ENCODE data around the gene SGMS2. TPM values are rescaled to one million over a fixed set of nuclear protein-coding genes. Genes with fewer than 3 reads are reported as not detected.

SGMS2 gene
- 67.7 TPM for total RNA-seq
- 5.3 TPM for polyA plus RNA-seq (ENCODE audit: insufficient read depth, low read depth, low replicate concordance)
- long read RNA-seq, donor 1, result 0 reads
- long read RNA-seq, donor 2, full-length matches to known transcripts, result 1 of 1 reads
- long read RNA-seq, donor 2, partial matches to known transcripts, result 0 of 1 reads
- long read RNA-seq, donor 2, other reads (novel, unspliced or antisense), result 0 of 1 reads
- long read RNA-seq, donor 3, result 0 reads
- long read RNA-seq, donor 4, result 0 reads
- long read RNA-seq, donor 5, result 0 reads
- long read RNA-seq, donor 6, full-length matches to known transcripts, result 3 of 3 reads
- long read RNA-seq, donor 6, partial matches to known transcripts, result 0 of 3 reads
- long read RNA-seq, donor 6, other reads (novel, unspliced or antisense), result 0 of 3 reads
- long read RNA-seq, donor 7, full-length matches to known transcripts, result 1 of 16 reads
- long read RNA-seq, donor 7, partial matches to known transcripts, result 1 of 16 reads
- long read RNA-seq, donor 7, other reads (novel, unspliced or antisense), result 14 of 16 reads
- long read RNA-seq, donor 8, partial matches to known transcripts, result 0 of 2 reads
- long read RNA-seq, donor 8, other reads (novel, unspliced or antisense), result 0 of 2 reads
- long read RNA-seq, donor 9, result 0 reads
- long read RNA-seq, donor 10, partial matches to known transcripts, result 0 of 1 reads
- long read RNA-seq, donor 10, other reads (novel, unspliced or antisense), result 0 of 1 reads

DNA sequence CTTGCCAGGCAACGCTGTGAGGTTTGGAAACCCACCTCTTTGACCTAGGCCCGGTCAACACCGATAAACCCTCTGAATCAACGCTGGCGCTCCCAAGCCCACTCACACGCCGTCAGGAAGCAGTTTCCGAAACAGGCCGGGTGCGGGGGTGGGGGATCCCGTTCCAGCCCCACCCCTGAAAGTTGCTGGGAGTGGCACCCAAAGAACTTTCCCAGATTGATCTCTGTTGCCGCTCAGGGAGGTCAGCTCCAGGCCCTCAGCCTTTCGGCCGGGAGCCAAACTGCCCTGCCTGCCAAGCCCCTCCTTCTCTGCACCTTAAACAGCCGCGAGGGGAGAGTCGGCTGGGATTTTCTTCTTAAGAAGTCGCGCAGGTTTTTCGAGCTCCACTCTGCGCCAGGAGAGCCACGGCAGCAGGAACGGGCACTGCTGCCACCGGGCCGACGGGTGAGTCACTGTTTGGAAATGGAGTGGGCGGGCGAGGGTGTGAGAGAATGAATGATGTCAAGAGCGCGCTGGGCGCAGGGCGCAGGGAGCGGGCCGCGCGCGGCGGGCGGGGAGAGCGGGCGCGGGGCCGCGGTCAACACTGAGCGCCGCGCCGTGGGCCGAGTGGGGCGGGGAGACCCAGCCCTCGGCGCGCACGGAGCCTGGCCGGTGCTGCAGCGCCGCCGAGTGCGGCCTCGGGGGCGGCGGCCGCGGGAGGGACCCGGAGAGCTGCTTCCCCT is at the start of gene SGMS2:
TSS of gene SGMS2 (plus strand) at position 583 of the 722 bp plus-strand sequence. CDS start 70,622 bp downstream, outside the sequence.
- peak; percentile 78 to 96 (median 85) for DNase-seq
- Histone ChIP-seq H3K9me3 (ENCODE audit: control insufficient read depth in 2 of 3, insufficient read depth in 1 of 3, low read length in 3 of 3) (no peaks in the 10 kb centered on the region), H3K27ac (ENCODE audit: low read depth in 2 of 2, low read length in 2 of 2) (peak within 1 kb of the TSS; percentile 88 to 92), H3K4me1 (ENCODE audit: control insufficient read depth in 2 of 3, insufficient read depth in 2 of 3, low read depth in 1 of 3, low read length in 3 of 3) (peaks cover 0 to 5% (median 4%) of the 10 kb centered on the region in 3 donors), H3K4me3 (ENCODE audit: low read length in 3 of 3) (peak within 1 kb of the TSS; percentile 61 to 89 (median 69)), H3K27me3 (ENCODE audit: control insufficient read depth, insufficient read depth, low read length) (no peaks in the 10 kb centered on the region), H3K9ac (ENCODE audit: low read length in 3 of 3) (peak within 1 kb of the TSS; percentile 63 to 74 (median 72)), H3K36me3 (ENCODE audit: control insufficient read depth in 2 of 3, insufficient read depth in 3 of 3, low read length in 3 of 3) (no peaks in the 10 kb centered on the region)
- no peak for FAIRE-seq
- TF ChIP-seq, protein P1, sequence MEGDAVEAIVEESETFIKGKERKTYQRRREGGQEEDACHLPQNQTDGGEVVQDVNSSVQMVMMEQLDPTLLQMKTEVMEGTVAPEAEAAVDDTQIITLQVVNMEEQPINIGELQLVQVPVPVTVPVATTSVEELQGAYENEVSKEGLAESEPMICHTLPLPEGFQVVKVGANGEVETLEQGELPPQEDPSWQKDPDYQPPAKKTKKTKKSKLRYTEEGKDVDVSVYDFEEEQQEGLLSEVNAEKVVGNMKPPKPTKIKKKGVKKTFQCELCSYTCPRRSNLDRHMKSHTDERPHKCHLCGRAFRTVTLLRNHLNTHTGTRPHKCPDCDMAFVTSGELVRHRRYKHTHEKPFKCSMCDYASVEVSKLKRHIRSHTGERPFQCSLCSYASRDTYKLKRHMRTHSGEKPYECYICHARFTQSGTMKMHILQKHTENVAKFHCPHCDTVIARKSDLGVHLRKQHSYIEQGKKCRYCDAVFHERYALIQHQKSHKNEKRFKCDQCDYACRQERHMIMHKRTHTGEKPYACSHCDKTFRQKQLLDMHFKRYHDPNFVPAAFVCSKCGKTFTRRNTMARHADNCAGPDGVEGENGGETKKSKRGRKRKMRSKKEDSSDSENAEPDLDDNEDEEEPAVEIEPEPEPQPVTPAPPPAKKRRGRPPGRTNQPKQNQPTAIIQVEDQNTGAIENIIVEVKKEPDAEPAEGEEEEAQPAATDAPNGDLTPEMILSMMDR (IDR thresholded peaks at IDR 0.05; ENCODE audit: borderline replicate concordance, extremely low read depth, insufficient read depth), result no peak
- intact Hi-C loops (cut with DNase I), result no loop called here

DNA sequence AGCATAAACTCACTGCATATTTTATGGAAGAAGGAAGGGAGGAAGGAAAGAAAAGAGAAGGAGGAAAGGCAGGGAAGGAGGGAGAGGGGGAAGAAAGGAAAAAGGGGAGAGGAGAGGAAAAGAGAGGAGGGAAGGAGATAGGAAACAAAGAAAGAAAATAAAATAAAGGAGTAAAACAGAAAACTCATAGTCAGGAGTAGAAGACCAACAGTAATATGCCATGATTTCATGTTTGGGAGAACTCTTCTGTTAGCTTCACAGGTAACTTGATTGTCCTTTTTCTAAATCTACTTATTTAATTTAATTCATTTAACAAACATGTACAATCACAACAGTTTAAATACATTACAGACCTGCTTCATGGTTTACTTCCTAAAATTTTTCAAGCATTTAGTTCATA is 46.8 kb upstream of the SGMS2 start:
- no peak overlapping the region for H3K4me3 ChIP-seq (ENCODE audit: low read length in 3 of 3)
- FAIRE-seq, result no peak
- H3K27me3 ChIP-seq (ENCODE audit: control insufficient read depth, insufficient read depth, low read length), result no peaks in the 10 kb centered on the region
- no peak overlapping the region for H3K9ac ChIP-seq (ENCODE audit: low read length in 3 of 3)
- peaks cover 0 to 5% (median 0%) of the 10 kb centered on the region in 3 donors for H3K9me3 ChIP-seq (ENCODE audit: control insufficient read depth in 2 of 3, insufficient read depth in 1 of 3, low read length in 3 of 3)
- H3K4me1 ChIP-seq (ENCODE audit: control insufficient read depth in 2 of 3, insufficient read depth in 2 of 3, low read depth in 1 of 3, low read length in 3 of 3), result no peaks in the 10 kb centered on the region
- TF ChIP-seq, protein P1 (IDR thresholded peaks at IDR 0.05; ENCODE audit: borderline replicate concordance, extremely low read depth, insufficient read depth), result no peak
- intact Hi-C loops (cut with DNase I), result no loop called here
- DNase-seq, result no peak
- no peaks in the 10 kb centered on the region for H3K36me3 ChIP-seq (ENCODE audit: control insufficient read depth in 2 of 3, insufficient read depth in 3 of 3, low read length in 3 of 3)
- no peak overlapping the region for H3K27ac ChIP-seq (ENCODE audit: low read depth in 2 of 2, low read length in 2 of 2)

DNA sequence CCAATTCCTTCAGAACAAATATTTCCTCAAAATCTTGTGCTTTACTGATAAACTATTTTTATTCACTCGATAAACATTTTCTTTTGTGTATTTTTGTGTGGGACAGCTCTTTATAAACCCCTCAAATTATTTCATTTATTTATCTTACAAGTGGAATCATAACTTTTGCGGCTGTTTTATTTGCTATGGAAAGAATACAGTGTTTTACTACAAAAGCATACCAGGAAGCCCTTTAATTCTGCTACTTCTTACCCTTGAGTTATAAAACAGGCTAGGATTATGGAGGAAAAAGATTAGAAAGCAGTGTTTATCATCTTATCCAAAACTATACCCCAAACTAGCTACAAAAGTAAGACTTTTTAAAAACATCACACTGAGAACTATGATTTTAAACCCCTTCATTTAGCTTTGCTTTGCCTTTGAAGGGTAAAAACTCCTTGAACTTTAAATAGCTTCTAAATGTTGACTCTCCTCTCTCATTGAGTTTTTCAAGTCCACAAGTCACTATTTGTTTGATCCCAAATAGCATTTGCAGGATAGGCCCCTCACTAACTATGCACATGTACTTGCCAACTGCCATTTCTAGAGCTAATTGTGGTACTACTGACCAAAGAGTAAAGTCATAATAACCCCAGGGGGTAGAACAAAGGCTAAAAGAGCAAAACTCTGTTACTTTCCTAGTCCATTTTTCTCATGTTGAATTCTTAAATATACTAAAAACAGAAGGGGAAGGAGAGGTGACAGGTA is 45.8 kb upstream of the SGMS2 start:
- Histone ChIP-seq H3K4me3 (ENCODE audit: low read length in 3 of 3) (no peak overlapping the region), H3K27ac (ENCODE audit: low read depth in 2 of 2, low read length in 2 of 2) (no peak overlapping the region), H3K4me1 (ENCODE audit: control insufficient read depth in 2 of 3, insufficient read depth in 2 of 3, low read depth in 1 of 3, low read length in 3 of 3) (no peaks in the 10 kb centered on the region), H3K9ac (ENCODE audit: low read length in 3 of 3) (no peak overlapping the region), H3K27me3 (ENCODE audit: control insufficient read depth, insufficient read depth, low read length) (no peaks in the 10 kb centered on the region), H3K36me3 (ENCODE audit: control insufficient read depth in 2 of 3, insufficient read depth in 3 of 3, low read length in 3 of 3) (no peaks in the 10 kb centered on the region), H3K9me3 (ENCODE audit: control insufficient read depth in 2 of 3, insufficient read depth in 1 of 3, low read length in 3 of 3) (peaks cover 0 to 5% (median 0%) of the 10 kb centered on the region in 3 donors)
- FAIRE-seq, result no peak
- TF ChIP-seq, protein P1 (IDR thresholded peaks at IDR 0.05; ENCODE audit: borderline replicate concordance, extremely low read depth, insufficient read depth), result no peak
- intact Hi-C loops (cut with DNase I), result no loop called here
- DNase-seq, result no peak
